HepG2 (cell line): ENCODE data around the gene ABHD1. TPM values are rescaled to one million over a fixed set of nuclear protein-coding genes. Genes with fewer than 3 reads are reported as not detected.
A peak's percentile ranks its signal among the peaks of the same experiment; 100 is the strongest.

ENCODE experiments used
- ATAD3A ChIP-seq: sonication (generic); formaldehyde crosslinking; IDR thresholded peaks from 2 replicates; pipeline ENCODE4 v1.4.0; 2020; ENCODE audit warnings: missing genetic modification reagents
- CSRNP1 ChIP-seq: sonication (generic); formaldehyde crosslinking; IDR thresholded peaks from 2 replicates; pipeline ENCODE4 v1.8.1; 2023; ENCODE audit warnings: mild to moderate bottlenecking, missing genetic modification reagents
- ELK4 ChIP-seq: sonication (generic); formaldehyde crosslinking; IDR thresholded peaks from 2 replicates; pipeline ENCODE4 v1.9.0; 2021; ENCODE audit warnings: missing genetic modification reagents, borderline replicate concordance
- FIP1L1 ChIP-seq: fragments of 200-400 bp; formaldehyde crosslinking; IDR thresholded peaks from 2 replicates; pipeline ENCODE4 v1.6.1; 2018; ENCODE audit warnings: low read depth, mild to moderate bottlenecking, low read length, moderate library complexity, borderline replicate concordance; ENCODE audit not compliant: insufficient read depth
- FOXC1 ChIP-seq: sonication (generic); formaldehyde crosslinking; IDR thresholded peaks from 2 replicates; pipeline ENCODE4 v1.8.0; 2022; ENCODE audit warnings: mild to moderate bottlenecking, missing genetic modification reagents, borderline replicate concordance
- FOXM1 ChIP-seq: sonication (generic); formaldehyde crosslinking; IDR thresholded peaks from 2 replicates; pipeline ENCODE4 v1.5.0; 2020; ENCODE audit warnings: missing genetic modification reagents
- HNRNPUL1 ChIP-seq: fragments of 200-400 bp; formaldehyde crosslinking; IDR thresholded peaks from 2 replicates; pipeline ENCODE4 v1.6.1; 2017; ENCODE audit warnings: low read depth, mild to moderate bottlenecking, low read length, moderate library complexity
- HOXA5 ChIP-seq: sonication (generic); formaldehyde crosslinking; IDR thresholded peaks from 2 replicates; pipeline ENCODE4 v1.4.0; 2020; ENCODE audit warnings: missing genetic modification reagents
- KDM2A ChIP-seq: sonication (generic); formaldehyde crosslinking; IDR thresholded peaks from 2 replicates; pipeline ENCODE4 v1.4.0; 2020; ENCODE audit warnings: low read depth, missing genetic modification reagents, borderline replicate concordance
- PRDM10 ChIP-seq: sonication (generic); formaldehyde crosslinking; IDR thresholded peaks from 2 replicates; pipeline ENCODE4 v1.4.0; 2020; ENCODE audit warnings: low read depth, missing genetic modification reagents
- RBFOX2 ChIP-seq: fragments of 200-400 bp; formaldehyde crosslinking; IDR thresholded peaks from 2 replicates; pipeline ENCODE4 v1.6.1; 2017; ENCODE audit warnings: low read depth, mild to moderate bottlenecking, low read length
- TFDP1 ChIP-seq: IDR thresholded peaks from 2 replicates; pipeline ENCODE4 v1.6.1; 2016; ENCODE audit warnings: missing compliant biosample characterization, missing genetic modification reagents, borderline replicate concordance
- USF2 ChIP-seq, 2 experiments: sonication (generic) in 1 of 2; formaldehyde crosslinking in 1 of 2; IDR thresholded peaks; 2 replicates each; pipeline versions ENCODE4 v1.5.1 to v1.6.1; 2011 to 2020; ENCODE audit warnings: borderline replicate concordance in 1 of 2, low read depth in 1 of 2, low read length in 1 of 2, mild to moderate bottlenecking in 1 of 2, missing genetic modification reagents in 1 of 2, moderate library complexity in 1 of 2
- ZNF24 ChIP-seq: fragments of 450-650 bp; IDR thresholded peaks from 2 replicates; pipeline ENCODE4 v1.6.1; 2017; ENCODE audit warnings: antibody characterized with exemption, mild to moderate bottlenecking
- ZNF251 ChIP-seq: sonication (generic); formaldehyde crosslinking; IDR thresholded peaks from 2 replicates; pipeline ENCODE4 v1.9.0; 2021; ENCODE audit warnings: mild to moderate bottlenecking, missing genetic modification reagents
- ZNF317 ChIP-seq: sonication (generic); formaldehyde crosslinking; IDR thresholded peaks from 2 replicates; pipeline ENCODE4 v1.5.0; 2020; ENCODE audit warnings: mild to moderate bottlenecking, missing genetic modification reagents
- ZNF382 ChIP-seq: sonication (generic); formaldehyde crosslinking; IDR thresholded peaks from 2 replicates; pipeline ENCODE4 v1.5.0; 2020; ENCODE audit warnings: missing genetic modification reagents, mild to moderate bottlenecking, borderline replicate concordance
- ZNF572 ChIP-seq: sonication (generic); formaldehyde crosslinking; IDR thresholded peaks from 2 replicates; pipeline ENCODE4 v1.5.1; 2020; ENCODE audit warnings: mild to moderate bottlenecking, missing genetic modification reagents
- polyA plus RNA-seq, 8 experiments: library from polyadenylated mRNA; depleted of rRNA in 3 of 8; stranded (reverse) in 7 of 8; unstranded in 1 of 8; fragments of >200 nt; fragmentation: Illumina TruSeq in 4 of 8; extraction: Trizol in 4 of 8; gene quantifications; 2 replicates each; pipeline versions ENCODE4 v1.2.1 to v1.2.3, GENCODE V29; 2011 to 2016; ENCODE audit warnings: low read depth in 4 of 8, missing spikeins in 1 of 8, mixed read lengths in 1 of 8; ENCODE audit not compliant: insufficient read depth in 1 of 8
- total RNA-seq, 5 experiments: library from RNA; depleted of rRNA; stranded (reverse); fragments of >200 nt; fragmentation: Illumina TruSeq; extraction: Trizol; gene quantifications; 2 replicates each; pipeline ENCODE4 v1.2.3, GENCODE V29; 2016; ENCODE audit warnings: low read depth in 1 of 5

ABHD1 gene
- total and polyA plus RNA-seq, 2 of the 13 experiments (the other 11 are each of a cell fraction or from before 2014, with no cell fraction given) = 0.04 to 0.81 TPM

- TF ChIP-seq PRDM10 (CRISPR knock-in tag) = peak; percentile 71
- TF ChIP-seq HOXA5 (CRISPR knock-in tag) = no peak; the same call in 1 of the 2 replicates
- TF ChIP-seq TFDP1 (CRISPR knock-in tag) = peak; percentile 46; the same call in 1 of the 2 replicates
- TF ChIP-seq ELK4 = no peak
- TF ChIP-seq FOXC1 (CRISPR knock-in tag) = no peak; the same call in 1 of the 2 replicates
- no peak for TF ChIP-seq ZNF24
- no peak for TF ChIP-seq ZNF251 (CRISPR knock-in tag)
- no peak for TF ChIP-seq HNRNPUL1
- no peak for TF ChIP-seq FOXM1 (CRISPR knock-in tag)
- peak; percentile 89 for TF ChIP-seq KDM2A (CRISPR knock-in tag)
- TF ChIP-seq ATAD3A (CRISPR knock-in tag) = no peak
- TF ChIP-seq ZNF317 = no peak; the same call in 1 of the 2 replicates
- no peak for TF ChIP-seq ZNF382 (CRISPR knock-in tag)
- TF ChIP-seq FIP1L1 = no peak
- TF ChIP-seq USF2 (IDR thresholded peaks at IDR 0.05; ENCODE audit: low read depth, low read length) = no peak
- TF ChIP-seq USF2 (CRISPR knock-in tag; IDR thresholded peaks at IDR 0.05; ENCODE audit: borderline replicate concordance) = peak; percentile 66
- TF ChIP-seq CSRNP1 (CRISPR knock-in tag) = no peak; the same call in 1 of the 2 replicates
- TF ChIP-seq ZNF572 = 0 out of 2 replicates have a peak, but pooled peaks have one; percentile 6
- TF ChIP-seq RBFOX2 = peak; percentile 50; the same call in 1 of the 2 replicates
Observed at GRCh38 chr2:27092696-27093429, 30.8 kb upstream of the ABHD1 start (continued).
